NOMO-1 (cell line): Measurements from ENCODE around the gene COQ7.

Experiments
- DNase-seq, 2 experiments: peaks; one replicate each; lab custom pipeline; 2025; ENCODE audit not compliant: unreplicated experiment in 2 of 2; lab: John Stamatoyannopoulos, UW

Gene COQ7

DNA sequence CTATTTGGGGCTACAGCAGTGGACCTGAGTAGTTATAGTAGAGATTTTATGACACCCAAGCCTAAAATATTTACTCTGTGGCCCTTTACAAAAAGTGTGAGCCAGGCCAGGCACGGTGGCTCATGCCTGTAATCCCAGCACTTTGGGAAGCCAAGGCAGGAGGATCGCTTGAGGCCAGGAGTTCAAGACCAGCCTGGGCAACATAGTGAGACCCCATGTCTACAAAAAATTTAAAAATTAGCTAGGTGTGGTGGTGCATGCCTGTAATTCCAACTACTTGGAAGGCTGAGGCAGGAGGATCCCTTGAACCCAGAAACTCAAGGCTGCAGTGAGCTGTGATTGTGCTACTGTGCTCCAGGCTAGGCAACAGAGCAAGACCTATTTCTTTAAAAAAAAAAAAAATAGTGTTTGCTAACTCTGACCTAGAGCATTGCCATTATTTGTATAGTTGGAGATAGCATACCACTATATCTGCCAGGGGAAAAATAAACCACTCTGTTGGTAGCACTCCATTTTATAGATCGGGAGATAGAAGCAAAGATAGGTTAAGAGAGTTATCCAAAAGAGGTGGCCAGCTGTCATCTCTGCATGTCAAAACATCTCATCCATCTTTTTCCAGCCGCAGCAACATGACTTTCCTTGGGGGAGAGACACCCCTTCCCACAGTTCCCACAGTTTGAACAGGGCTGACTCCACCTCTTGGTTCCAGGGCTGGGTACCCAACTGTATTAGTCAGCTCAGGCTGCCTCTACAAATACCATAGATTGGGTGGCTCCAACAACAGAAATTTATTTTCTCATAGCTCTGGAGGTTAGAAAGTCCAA, 43.3 kb downstream of the COQ7 start:
- no peak for DNase-seq

DNA sequence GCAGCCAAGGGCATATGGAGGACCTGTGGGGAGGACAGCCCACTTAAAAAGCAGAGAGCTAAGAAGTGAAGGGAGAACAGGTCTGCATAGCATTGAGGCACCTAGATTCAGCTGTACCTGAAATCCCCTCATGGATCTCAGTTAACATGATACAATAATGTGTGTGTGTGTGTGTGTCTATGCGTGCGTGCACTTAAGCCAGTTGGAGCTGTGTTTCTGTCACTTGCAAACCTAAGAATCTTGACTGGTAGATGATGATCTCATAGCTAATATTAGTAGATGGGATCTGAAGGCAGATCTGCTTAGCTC, 44.6 kb downstream of the COQ7 start:
- no peak for DNase-seq

DNA sequence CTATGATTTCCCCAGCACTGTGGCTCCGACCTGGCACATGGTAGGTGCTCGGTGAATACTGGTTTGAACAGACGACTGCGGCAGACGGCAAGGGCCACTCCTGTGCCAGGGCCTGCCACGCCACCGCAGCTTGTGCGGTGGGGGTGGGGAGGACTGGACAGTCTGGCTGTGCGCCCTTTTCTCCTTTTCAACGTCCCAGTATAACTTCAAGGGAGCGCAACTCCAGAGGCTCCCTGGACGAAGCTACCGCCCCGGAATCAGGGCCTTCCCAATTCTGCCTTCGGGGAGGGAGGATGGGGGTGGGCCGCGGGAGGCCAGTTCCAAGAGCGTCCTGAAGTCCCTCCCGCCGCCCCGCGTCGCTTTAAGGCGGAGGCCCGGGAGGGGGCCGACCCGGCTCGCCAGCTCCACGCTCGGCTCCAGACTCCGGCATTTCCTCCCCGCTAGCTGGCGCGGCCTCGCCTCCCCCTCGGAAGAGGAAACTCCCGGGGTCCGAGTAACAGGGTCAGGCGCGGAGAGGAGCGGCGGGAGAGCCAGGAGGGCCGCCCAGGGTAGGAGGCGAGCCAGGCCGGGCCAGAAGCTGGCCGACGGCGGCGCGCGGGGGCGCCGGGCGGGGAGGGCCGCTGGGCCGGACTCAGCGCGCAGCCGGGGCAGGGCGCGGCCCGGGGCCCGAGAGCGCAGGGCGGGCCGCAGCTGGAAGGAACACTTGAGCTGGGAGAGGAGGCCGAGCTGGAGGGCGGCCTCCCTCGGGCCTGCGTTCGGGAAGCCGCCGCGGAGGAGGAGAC, 46.4 kb downstream of the COQ7 start, which contains the start of gene ITPRIPL2:
ITPRIPL2 (plus strand) TSS at position 388 of the 782 bp plus-strand sequence. CDS start 498 bp downstream, outside the sequence.
- peak; percentile 51 to 57 for DNase-seq

DNA sequence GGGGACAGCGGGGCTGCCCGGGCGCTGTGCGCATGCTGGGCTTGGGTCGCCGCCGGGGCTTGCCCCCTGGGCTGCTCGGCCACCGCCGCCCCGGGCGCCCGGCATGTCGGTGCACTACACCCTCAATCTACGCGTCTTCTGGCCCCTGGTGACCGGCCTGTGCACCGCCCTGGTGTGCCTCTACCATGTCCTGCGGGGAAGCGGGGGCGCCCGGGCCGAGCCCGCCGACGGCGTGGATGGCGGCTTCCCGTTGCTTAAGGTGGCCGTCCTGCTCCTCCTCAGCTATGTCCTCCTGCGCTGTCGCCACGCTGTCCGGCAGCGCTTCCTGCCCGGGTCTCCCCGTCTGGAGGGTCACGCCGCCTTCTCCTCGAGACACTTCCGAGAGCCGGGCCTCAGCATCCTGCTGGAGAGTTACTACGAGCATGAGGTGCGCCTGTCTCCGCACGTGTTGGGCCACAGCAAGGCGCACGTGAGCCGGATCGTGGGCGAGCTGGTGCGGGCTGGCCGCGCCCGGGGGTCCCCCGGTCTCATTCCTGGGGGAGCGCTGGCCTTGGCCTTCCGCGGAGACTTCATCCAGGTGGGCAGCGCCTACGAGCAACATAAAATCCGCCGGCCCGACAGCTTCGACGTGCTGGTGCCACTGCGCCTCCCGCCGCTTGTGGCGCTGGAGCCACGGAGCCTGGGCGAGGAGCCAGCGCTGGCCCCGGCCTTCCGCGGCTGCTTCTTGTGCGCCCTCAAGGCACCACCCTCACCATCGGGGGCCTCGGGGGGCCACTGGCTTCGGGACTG, 47.1 kb downstream of the COQ7 start:
- peak in 1 of 2 experiments; percentile 12 for DNase-seq

DNA sequence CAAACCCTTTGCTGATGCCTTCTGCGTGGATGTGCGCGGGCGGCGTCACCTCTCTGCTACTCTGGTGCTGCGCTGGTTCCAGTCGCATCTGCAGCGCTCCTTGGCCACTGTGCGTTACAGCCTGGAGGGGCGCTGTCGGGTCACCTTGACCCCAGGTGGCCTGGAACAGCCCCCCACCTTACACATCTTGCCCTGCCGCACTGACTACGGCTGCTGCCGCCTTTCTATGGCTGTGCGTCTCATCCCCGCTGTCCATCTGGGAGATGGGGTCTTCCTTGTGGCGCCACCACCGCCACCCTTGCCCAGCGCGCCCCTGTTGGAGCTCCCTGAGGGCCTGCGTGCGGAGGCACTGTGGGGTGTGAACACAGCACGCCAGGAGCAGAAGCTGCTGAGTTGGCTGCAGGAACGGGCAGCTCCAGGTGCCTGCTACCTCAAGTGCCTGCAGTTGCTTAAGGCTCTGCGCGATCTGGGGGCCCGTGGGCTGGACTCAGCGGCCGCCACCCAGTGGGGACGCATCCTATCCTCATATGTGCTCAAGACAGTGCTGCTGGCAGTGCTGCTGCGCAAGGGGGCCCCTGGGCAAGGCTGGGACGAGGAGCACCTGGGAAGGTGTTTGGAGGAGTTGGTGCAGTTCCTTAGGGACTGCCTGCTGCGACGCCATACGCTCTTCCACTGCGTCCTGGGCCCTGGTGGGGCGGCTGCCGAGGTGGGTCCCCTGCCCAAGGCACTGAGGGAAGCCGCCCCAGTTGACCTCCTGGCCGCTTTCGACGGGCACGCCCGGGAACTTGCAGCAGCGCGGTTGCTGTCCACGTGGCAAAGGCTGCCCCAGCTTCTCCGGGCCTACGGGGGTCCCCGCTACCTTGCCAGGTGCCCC, 48.0 kb downstream of the COQ7 start:
- DNase-seq: no peak

DNA sequence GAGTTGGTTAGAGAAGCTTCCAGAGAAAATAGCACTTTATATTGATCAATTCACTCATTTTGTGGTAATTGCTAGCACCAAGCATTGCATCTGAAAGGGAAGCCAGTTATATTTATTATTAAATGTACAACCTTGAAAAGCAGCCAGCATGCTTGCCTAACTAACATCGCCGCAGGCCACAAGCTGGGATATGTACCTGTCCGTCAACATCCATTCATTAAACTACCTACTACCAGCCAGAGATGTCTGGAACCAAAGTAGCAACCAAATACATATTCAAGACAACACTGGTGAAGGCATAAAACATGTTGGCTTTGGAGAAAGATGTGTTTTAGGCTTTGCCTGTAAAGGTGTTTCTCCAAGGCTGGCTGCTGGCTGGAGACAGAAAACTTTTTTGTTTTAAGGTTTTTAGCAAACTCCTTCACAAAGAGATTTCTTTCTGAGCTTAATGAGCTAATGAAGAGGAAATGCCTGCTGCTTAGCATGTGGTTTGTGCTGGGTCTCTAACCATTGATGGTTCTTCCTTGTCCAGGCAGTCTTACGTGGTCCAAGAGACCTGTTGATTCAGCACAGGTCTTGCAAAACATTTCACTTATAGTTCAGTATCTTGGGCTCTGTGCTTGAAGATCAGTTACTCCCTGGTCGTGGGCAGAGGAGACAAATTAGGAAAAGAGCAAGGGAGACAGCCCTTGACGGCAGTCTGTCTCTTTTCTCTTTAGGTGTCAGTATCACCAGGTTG, 49.5 kb downstream of the COQ7 start:
- DNase-seq: peak in 1 of 2 experiments; percentile 49

GRCh38 chr16:19118938-19119431, 51.6 kb downstream of the COQ7 start:
- peak; percentile 63 to 72 for DNase-seq

- peak in 1 of 2 experiments; percentile 19 for DNase-seq
Observed at GRCh38 chr16:19119564-19119963, 52.1 kb downstream of the COQ7 start.

DNA sequence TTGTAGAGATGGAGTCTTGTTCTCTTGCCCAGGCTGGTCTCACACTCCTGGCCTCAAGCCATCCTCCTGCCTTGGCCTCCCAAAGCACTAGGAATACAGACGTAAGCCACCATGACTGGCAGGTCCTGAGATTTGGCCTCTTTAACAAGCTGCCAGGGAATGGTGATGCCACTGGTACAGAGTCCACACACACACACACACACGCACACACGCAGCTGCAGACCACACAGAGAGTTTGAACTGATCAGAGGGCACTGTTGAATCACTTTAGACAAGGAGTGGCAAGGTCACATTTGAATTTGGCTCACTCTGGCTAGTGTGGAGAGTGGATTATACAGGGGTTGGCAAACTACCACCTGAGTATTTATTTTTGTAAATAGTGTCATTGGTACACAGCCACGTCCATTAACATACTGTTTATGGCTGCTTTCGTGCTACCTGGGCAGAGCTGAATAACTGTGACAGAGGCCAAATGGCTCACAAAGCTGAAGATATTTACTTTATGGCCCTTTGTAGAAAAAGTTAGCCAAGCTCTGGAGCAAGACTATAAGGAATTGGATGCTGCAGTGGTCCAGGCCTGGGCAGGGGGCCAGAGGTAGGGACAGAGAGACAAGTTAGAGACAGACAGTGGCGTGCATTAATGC, 56.2 kb downstream of the COQ7 start:
- DNase-seq: no peak

DNA sequence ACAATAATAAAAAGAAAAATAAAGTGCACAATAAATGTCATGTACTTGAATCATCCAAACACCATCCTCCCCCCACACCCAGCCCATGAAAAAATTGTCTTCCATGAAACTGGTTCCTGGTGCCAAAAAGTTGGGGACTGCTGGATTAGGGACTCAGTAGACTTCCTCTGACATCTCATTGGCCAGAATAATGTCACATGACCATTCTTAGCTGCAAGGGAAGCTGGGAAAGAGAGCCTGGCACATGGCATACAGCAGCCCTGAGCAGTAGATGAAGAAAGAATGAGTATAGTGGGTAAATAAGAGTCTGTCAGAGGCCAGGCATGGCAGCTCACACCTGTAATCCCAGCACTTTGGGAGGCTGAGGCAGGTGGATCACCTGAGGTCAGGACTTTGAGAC, 58.9 kb downstream of the COQ7 start:
- no peak for DNase-seq

DNA sequence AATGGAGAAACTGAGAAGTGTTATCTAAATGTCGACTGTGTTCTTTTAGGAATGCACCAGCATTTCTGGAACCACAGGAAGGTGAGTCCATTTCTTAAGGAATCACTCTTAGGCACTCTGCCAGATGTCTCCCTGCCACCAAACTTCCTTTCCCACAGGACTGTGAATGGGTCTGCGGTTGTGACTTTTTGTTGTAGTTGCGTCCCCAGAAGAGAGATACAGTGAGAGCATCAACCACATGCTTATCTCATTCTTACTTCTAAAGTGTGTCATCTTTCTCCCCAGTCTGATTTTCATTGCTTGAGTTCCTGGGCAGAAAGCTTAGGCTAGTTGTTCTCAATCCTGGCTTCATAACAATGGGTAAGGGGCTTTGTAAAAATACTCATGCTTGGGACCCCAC, 59.8 kb downstream of the COQ7 start:
- no peak for DNase-seq

DNA sequence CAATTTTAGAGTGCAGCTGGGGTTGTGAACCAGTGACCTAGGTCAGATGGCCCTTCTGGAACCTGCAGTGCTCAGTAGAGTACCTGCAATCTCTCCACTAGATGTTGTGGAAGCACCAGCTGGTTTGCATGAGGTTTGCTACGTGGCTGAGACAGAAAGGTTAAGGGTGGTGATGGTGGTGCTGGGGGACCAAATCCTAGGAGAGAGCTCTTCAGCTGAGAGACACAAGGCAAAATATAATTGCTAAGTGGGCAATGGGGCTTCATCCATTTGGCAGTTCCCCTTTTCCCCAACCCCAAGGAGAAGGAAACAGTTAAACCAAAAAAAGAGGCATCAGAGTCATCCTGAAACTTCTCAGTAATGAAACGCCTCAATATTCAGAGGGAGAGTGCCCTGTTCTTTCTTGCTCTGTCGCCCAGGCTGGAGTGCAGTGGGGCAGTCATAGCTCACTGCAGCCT, 60.3 kb downstream of the COQ7 start:
- peak in 1 of 2 experiments; percentile 5 for DNase-seq

- DNase-seq: no peak
Observed at GRCh38 chr16:19128454-19129200, 61.2 kb downstream of the COQ7 start.
